Naive thymus-derived CD4-positive, alpha-beta T cell (primary cell): ENCODE data around the gene ESRRG. TPM values are rescaled to one million over a fixed set of nuclear protein-coding genes. Genes with fewer than 3 reads are reported as not detected.
"Not testable (repeated sequence)": the region's sequence is repeated elsewhere in the genome, so short reads cannot be mapped to it uniquely, and the experiment has no call there.

Experiments used
- ATAC-seq: fragments of 150-1000 bp; cut with Tn5 transposase; 2 replicates; pipeline ENCODE4 v1.10.0; 2021; ENCODE audit warnings: mild to moderate bottlenecking, moderate library complexity
- CTCF ChIA-PET: fragments of 350-600 bp; sonication (Branson Sonifier 250); formaldehyde crosslinking; loops from one replicate; lab custom pipeline; 2021; ENCODE audit warnings: antibody characterized with exemption; lab: Charles Lee
- POLR2A ChIA-PET: fragments of 350-600 bp; sonication (Branson Sonifier 250); formaldehyde crosslinking; loops from one replicate; lab custom pipeline; 2021; ENCODE audit warnings: antibody characterized with exemption, inconsistent platforms; lab: Charles Lee
- DNase-seq, 9 donors: peaks; one replicate each; pipeline versions ENCODE4 v3.0.0 to v3.0.0-alpha.2; 2020 to 2022; ENCODE audit warnings: mixed read lengths in 1 of 9
- H3K27ac ChIP-seq: one replicate; pipeline ENCODE4 v1.7.0; 2013; ENCODE audit warnings: mild to moderate bottlenecking, low read depth, low read length, moderate library complexity
- H3K27me3 ChIP-seq, 2 donors: one replicate each; pipeline ENCODE4 v1.7.0; 2013; ENCODE audit warnings: low read length in 2 of 2, mild to moderate bottlenecking in 2 of 2, moderate library complexity in 2 of 2; ENCODE audit not compliant: control insufficient read depth in 2 of 2, insufficient read depth in 2 of 2
- H3K36me3 ChIP-seq, 3 experiments: 1 replicate in 2 of 3; 2 replicates in 1 of 3; pipeline ENCODE4 v1.7.0; 2013; ENCODE audit warnings: low read length in 3 of 3, mild to moderate bottlenecking in 3 of 3, moderate library complexity in 1 of 3; ENCODE audit not compliant: insufficient read depth in 3 of 3, control insufficient read depth in 2 of 3
- H3K4me1 ChIP-seq, 2 donors: one replicate each; pipeline ENCODE4 v1.7.0; 2013; ENCODE audit warnings: low read length in 2 of 2, mild to moderate bottlenecking in 2 of 2, moderate library complexity in 1 of 2; ENCODE audit not compliant: control insufficient read depth in 2 of 2, insufficient read depth in 2 of 2
- H3K4me3 ChIP-seq: 2 replicates; pipeline ENCODE4 v1.7.0; 2013; ENCODE audit warnings: mild to moderate bottlenecking, low read length
- H3K9me3 ChIP-seq, 3 experiments: 1 replicate in 2 of 3; 2 replicates in 1 of 3; pipeline ENCODE4 v1.7.0; 2013; ENCODE audit warnings: low read length in 3 of 3; ENCODE audit not compliant: control insufficient read depth in 2 of 3
- H3K27ac Mint-ChIP-seq, 9 donors: one replicate each; pipeline ENCODE4 v1.8.0; 2020 to 2022; ENCODE audit warnings: mixed read lengths in 9 of 9, mild to moderate bottlenecking in 8 of 9, moderate library complexity in 5 of 9, inconsistent platforms in 2 of 9
- H3K27me3 Mint-ChIP-seq, 5 donors: one replicate each; pipeline ENCODE4 v1.8.0; 2021 to 2022; ENCODE audit warnings: mixed read lengths in 5 of 5, mild to moderate bottlenecking in 1 of 5
- H3K36me3 Mint-ChIP-seq, 5 donors: one replicate each; pipeline ENCODE4 v1.8.0; 2020 to 2022; ENCODE audit warnings: mixed read lengths in 5 of 5, mild to moderate bottlenecking in 3 of 5, inconsistent platforms in 1 of 5
- H3K4me1 Mint-ChIP-seq, 7 donors: one replicate each; pipeline ENCODE4 v1.8.0; 2020 to 2022; ENCODE audit warnings: mixed read lengths in 7 of 7, mild to moderate bottlenecking in 3 of 7, inconsistent platforms in 1 of 7
- H3K4me3 Mint-ChIP-seq, 10 donors: one replicate each; pipeline ENCODE4 v1.8.0; 2020 to 2022; ENCODE audit warnings: mild to moderate bottlenecking in 10 of 10, mixed read lengths in 10 of 10, moderate library complexity in 6 of 10, inconsistent platforms in 2 of 10
- H3K9me3 Mint-ChIP-seq, 11 donors: one replicate each; pipeline ENCODE4 v1.8.0; 2020 to 2022; ENCODE audit warnings: mixed read lengths in 11 of 11, mild to moderate bottlenecking in 4 of 11, inconsistent platforms in 1 of 11, moderate library complexity in 1 of 11
- intact Hi-C, 2 donors: fragments of 100-400 bp; cut with micrococcal nuclease; formaldehyde crosslinking; loops; one replicate each; pipeline ENCODE4 v1.15.1; 2023
- polyA plus RNA-seq, 2 donors: library from polyadenylated mRNA; unstranded; fragments of 300-500 nt; fragmentation: Illumina TruSeq; gene quantifications; one replicate each; pipeline ENCODE4 v1.2.3, GENCODE V29; 2021
- total RNA-seq, 6 experiments: library from RNA in 5 of 6; stranded (reverse) in 5 of 6; gene quantifications; 1 replicate in 5 of 6; 2 replicates in 1 of 6; pipeline ENCODE4 v1.2.3 and lab custom pipeline; 2021 to 2026

ESRRG gene
- total and polyA plus RNA-seq, 7 experiments from 2014 or later: not detected

DNA sequence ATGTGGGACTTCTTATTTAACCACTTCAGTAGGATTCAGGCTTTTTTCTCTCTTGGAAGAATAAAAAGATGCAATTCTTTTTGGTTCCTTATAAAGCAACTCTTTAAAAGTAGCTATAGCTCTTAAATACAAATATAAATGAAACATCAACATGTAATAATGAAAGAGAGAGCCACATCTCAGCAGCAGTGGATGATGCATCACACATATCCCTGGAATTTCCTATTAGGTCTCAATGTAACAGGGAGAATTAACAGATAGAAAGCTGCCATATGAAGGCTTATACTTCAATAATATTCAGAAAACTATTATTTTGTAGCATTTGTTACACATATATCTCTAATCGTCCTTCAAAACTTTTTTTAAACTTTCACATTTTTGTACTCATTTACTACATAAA, 181.0 kb downstream of the ESRRG start:
- ATAC-seq (no peak), DNase-seq (no peak)
- H3K4me1 Mint-ChIP-seq: no peaks in the 10 kb centered on the region
- Histone ChIP-seq H3K4me3 (no peak overlapping the region), H3K4me1 (no peaks in the 10 kb centered on the region), H3K9me3 (no peaks in the 10 kb centered on the region), H3K36me3 (no peaks in the 10 kb centered on the region), H3K27ac (no peak overlapping the region), H3K27me3 (no peaks in the 10 kb centered on the region)
- POLR2A ChIA-PET: no interaction called here
- intact Hi-C loops: no loop called here
- CTCF ChIA-PET: no interaction called here
- H3K27ac Mint-ChIP-seq: no peak overlapping the region
- H3K36me3 Mint-ChIP-seq: no peaks in the 10 kb centered on the region
- H3K4me3 Mint-ChIP-seq: no peak overlapping the region
- H3K9me3 Mint-ChIP-seq: peaks cover 0 to 6% (median 0%) of the 10 kb centered on the region in 11 donors
- H3K27me3 Mint-ChIP-seq: no peaks in the 10 kb centered on the region

DNA sequence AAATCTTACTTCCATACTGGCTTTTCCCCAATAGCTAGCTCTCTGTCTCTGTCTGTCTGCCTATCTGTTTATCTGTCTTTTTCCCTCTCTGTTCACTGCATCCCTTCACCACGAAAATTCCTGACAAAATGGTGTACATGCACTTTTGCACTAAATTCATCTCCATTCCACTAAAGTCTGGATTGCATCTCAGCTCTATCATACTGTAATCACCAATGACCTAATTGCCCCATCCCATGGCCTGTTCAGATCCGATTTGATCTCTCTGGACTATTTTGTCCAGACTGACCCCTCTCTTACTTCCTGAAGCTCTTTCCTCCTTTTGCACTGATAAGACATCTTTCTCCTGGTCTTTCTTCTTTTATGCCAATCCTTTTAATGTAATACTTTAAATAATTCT, 187.5 kb downstream of the ESRRG start:
- Histone ChIP-seq H3K9me3 (no peaks in the 10 kb centered on the region), H3K4me1 (no peaks in the 10 kb centered on the region), H3K4me3 (no peak overlapping the region), H3K27me3 (no peaks in the 10 kb centered on the region), H3K36me3 (no peaks in the 10 kb centered on the region), H3K27ac (no peak overlapping the region)
- ChIA-PET POLR2A (no interaction called here), CTCF (no interaction called here)
- DNase-seq (no peak), ATAC-seq (no peak)
- Mint-ChIP-seq H3K9me3 (peaks cover 0 to 13% (median 4%) of the 10 kb centered on the region in 11 donors), H3K4me3 (no peak overlapping the region), H3K36me3 (no peaks in the 10 kb centered on the region), H3K4me1 (no peaks in the 10 kb centered on the region), H3K27me3 (no peaks in the 10 kb centered on the region), H3K27ac (no peak overlapping the region)
- intact Hi-C loops: no loop called here

DNA sequence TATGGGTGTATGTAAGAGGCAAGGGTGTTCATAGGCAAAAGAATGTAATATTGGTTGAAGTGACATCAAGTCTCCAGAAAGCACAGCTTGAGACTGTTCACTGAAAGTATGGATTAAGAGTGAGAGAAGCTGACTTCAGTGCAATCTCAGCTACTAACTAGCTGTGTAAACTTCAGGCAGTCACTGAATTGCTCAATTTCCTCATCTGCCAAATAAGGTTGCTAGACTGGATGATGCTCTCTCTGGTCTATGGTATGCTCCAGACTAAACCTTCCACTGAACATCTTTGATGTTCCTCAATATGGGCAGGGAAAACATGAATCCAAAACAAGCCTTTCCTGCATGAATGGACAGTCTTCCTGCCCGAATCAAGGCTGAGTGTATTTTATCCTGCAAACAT, 188.2 kb downstream of the ESRRG start:
- H3K27ac ChIP-seq: no peak overlapping the region
- Mint-ChIP-seq H3K4me3 (no peak overlapping the region), H3K27me3 (no peaks in the 10 kb centered on the region), H3K4me1 (no peaks in the 10 kb centered on the region), H3K27ac (no peak overlapping the region), H3K9me3 (peaks cover 0 to 13% (median 4%) of the 10 kb centered on the region in 11 donors), H3K36me3 (no peaks in the 10 kb centered on the region)
- ATAC-seq: no peak
- no peaks in the 10 kb centered on the region for H3K4me1 ChIP-seq
- intact Hi-C loops: no loop called here
- no peaks in the 10 kb centered on the region for H3K9me3 ChIP-seq
- no peak overlapping the region for H3K4me3 ChIP-seq
- H3K27me3 ChIP-seq: no peaks in the 10 kb centered on the region
- no peaks in the 10 kb centered on the region for H3K36me3 ChIP-seq
- DNase-seq: no peak
- CTCF ChIA-PET: no interaction called here
- POLR2A ChIA-PET: no interaction called here

DNA sequence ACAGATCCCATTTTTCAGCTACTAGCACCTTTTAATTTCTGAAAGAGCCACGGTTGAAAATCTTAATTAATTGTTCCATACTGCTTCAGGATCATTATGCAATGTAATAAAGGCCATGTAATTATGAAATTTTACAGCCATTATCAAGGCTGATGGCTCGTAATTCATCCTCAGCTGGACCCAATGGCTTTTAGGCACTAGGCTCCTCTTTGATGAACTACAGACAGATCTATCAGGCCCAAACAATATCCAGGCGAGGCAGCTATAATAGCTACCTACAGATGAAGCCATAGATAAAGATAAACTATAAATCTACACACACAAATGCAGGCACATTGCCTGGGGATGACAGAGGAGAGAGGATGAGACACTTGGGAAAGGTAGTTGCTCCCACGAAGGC, 189.5 kb downstream of the ESRRG start:
- no peak for DNase-seq
- H3K4me1 Mint-ChIP-seq: no peaks in the 10 kb centered on the region
- peaks cover 0 to 13% (median 4%) of the 10 kb centered on the region in 11 donors for H3K9me3 Mint-ChIP-seq
- H3K27me3 ChIP-seq: no peaks in the 10 kb centered on the region
- H3K36me3 ChIP-seq: no peaks in the 10 kb centered on the region
- no peak for ATAC-seq
- no peak overlapping the region for H3K27ac ChIP-seq
- no peak overlapping the region for H3K27ac Mint-ChIP-seq
- intact Hi-C loops: no loop called here
- POLR2A ChIA-PET: no interaction called here
- no peaks in the 10 kb centered on the region for H3K9me3 ChIP-seq
- H3K4me3 ChIP-seq: no peak overlapping the region
- H3K4me1 ChIP-seq: no peaks in the 10 kb centered on the region
- CTCF ChIA-PET: no interaction called here
- no peaks in the 10 kb centered on the region for H3K36me3 Mint-ChIP-seq
- no peak overlapping the region for H3K4me3 Mint-ChIP-seq
- H3K27me3 Mint-ChIP-seq: no peaks in the 10 kb centered on the region

DNA sequence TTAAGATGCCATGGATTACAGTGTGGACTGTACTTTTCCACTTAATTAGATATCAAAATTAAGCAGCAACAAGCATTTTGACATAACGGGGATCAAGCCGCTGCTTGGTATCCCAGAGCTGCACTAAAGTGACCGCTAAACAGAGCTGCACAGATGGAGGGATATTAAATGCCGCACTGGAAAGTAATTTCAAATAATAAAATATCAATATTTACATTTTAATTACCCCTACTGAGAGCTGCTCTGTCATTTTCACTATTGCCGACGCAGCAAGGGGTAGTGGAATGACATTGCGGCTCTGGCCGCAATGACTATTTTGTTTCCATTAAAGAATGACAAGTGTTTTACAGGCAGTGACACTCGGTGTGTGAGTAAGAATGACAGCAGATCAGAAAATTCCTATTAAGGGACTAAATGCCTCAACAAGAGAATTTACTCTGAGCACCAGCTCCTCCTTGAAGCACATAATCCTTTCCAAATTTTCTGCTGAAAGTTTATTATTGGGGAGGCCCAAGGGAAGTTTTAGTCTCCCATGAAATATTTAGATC, 190.9 kb downstream of the ESRRG start:
- Mint-ChIP-seq H3K4me3 (no peak overlapping the region), H3K27me3 (no peaks in the 10 kb centered on the region), H3K9me3 (peaks cover 0 to 17% (median 4%) of the 10 kb centered on the region in 11 donors), H3K36me3 (no peaks in the 10 kb centered on the region), H3K4me1 (no peaks in the 10 kb centered on the region), H3K27ac (no peak overlapping the region)
- no peak for ATAC-seq
- no peak overlapping the region for H3K4me3 ChIP-seq
- CTCF ChIA-PET: no interaction called here
- POLR2A ChIA-PET: no interaction called here
- DNase-seq: no peak
- no peak overlapping the region for H3K27ac ChIP-seq
- no peaks in the 10 kb centered on the region for H3K27me3 ChIP-seq
- no peaks in the 10 kb centered on the region for H3K9me3 ChIP-seq
- no peaks in the 10 kb centered on the region for H3K36me3 ChIP-seq
- intact Hi-C loops: no loop called here
- H3K4me1 ChIP-seq: no peaks in the 10 kb centered on the region

DNA sequence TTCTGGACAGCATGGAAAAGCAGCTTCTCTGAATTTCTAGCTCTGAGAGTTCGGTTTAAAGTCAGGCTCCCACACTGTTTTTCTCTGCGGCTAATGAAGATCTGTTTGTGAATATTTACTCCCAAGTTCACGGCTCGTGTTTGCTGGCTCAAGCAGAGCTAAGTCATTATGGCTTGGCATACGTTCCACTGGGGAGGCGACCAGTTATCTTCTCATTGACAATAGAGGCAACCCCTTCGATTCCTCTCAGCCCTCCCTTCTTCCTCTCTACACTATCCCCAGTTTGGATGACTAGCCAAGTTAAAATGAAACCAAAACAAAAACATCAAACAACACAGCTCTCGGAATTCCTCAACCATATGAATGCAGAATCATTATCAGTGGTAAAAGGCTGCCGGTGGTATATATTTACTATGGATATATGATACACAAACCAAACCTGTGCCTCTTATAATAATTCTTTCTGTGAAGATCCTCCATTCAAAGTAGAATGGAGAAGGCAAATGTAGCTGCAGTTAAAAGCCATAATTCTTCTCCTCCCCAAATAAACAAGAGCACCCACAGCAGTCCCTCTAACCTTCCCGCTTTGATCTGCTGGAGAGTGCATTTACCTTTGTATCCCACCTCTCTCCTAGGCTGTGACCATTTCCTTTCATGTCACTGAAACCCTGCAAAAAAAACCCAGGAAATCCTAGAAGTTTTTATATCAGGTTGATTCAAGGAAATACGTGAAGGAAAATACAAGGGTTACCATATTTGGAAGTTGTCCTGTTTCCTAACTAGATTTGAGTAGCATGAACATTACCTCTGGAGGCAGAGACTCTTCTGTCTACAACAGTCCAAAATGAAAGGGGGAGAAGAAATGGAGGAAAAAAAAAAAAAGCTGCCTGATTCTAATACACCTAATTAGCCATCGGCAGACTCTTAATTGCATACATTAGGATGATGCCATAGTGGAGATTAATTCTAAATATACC, 191.7 kb downstream of the ESRRG start:
- Histone ChIP-seq H3K27me3 (no peaks in the 10 kb centered on the region), H3K9me3 (no peaks in the 10 kb centered on the region), H3K36me3 (no peaks in the 10 kb centered on the region), H3K4me1 (no peaks in the 10 kb centered on the region), H3K27ac (no peak overlapping the region), H3K4me3 (no peak overlapping the region)
- Mint-ChIP-seq H3K27me3 (no peaks in the 10 kb centered on the region), H3K4me3 (peak overlapping the region in 8 of 10 donors; percentile 8 to 46 (median 27)), H3K9me3 (peaks cover 0 to 17% (median 4%) of the 10 kb centered on the region in 11 donors), H3K4me1 (no peaks in the 10 kb centered on the region), H3K27ac (no peak overlapping the region), H3K36me3 (no peaks in the 10 kb centered on the region)
- POLR2A ChIA-PET: no interaction called here
- ATAC-seq: no peak
- intact Hi-C loops: no loop called here
- CTCF ChIA-PET: no interaction called here
- no peak for DNase-seq

DNA sequence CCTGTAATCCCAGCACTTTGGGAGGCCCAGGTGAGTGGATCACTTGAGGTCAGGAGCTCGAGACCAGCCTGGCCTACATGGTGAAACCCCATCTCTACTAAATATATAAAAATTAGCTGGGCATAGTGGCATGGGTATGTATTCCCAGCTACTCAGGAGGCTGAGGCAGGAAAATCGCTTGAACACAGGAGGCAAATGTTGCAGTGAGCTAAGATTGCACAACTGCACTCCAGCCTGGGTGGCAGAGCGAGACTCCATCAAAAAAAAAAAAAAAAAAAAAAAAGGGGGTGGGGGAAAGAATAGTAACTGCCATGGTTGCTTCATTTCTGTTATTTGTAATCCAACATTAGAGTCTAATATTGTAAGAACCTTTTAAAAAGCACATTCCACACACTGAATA, 193.4 kb downstream of the ESRRG start:
- H3K4me3 ChIP-seq, H3K4me1 ChIP-seq, H3K27me3 Mint-ChIP-seq, H3K4me1 Mint-ChIP-seq, H3K9me3 ChIP-seq, H3K27ac ChIP-seq, H3K36me3 ChIP-seq, DNase-seq, CTCF ChIA-PET, H3K27me3 ChIP-seq, POLR2A ChIA-PET, ATAC-seq, H3K27ac Mint-ChIP-seq, H3K4me3 Mint-ChIP-seq, intact Hi-C loops, H3K36me3 Mint-ChIP-seq: not testable (repeated sequence)
- H3K9me3 Mint-ChIP-seq: peaks cover 0 to 13% (median 0%) of the 10 kb centered on the region in 11 donors
